IMR-90 (cell line): ENCODE data around the gene GATAD2A. TPM values are rescaled to one million over a fixed set of nuclear protein-coding genes. Genes with fewer than 3 reads are reported as not detected.

Experiments
- ATAC-seq: fragments of 200-7000 bp; cut with Tn5 transposase; 2 replicates; pipeline ENCODE4 v1.9.1; 2020; ENCODE audit warnings: low read depth, mild to moderate bottlenecking, moderate library complexity
- BruUV-seq: library from RNA; stranded (reverse); fragments of 400-500 nt; replicated peaks from 2 replicates; lab custom pipeline; 2021; lab: Mats Ljungman, UMichigan
- CTCF ChIA-PET: fragments of 300-600 bp; formaldehyde crosslinking; extraction: SDS; loops from one replicate; lab custom pipeline; 2021; ENCODE audit warnings: antibody characterized with exemption; lab: Yijun Ruan, JAX
- POLR2A ChIA-PET: fragments of 300-600 bp; sonication (Branson Sonifier 250); formaldehyde crosslinking; loops from one replicate; lab custom pipeline; 2022; ENCODE audit warnings: antibody characterized with exemption; ENCODE audit not compliant: unreplicated experiment; lab: Charles Lee
- DNase-seq: peaks from one replicate; pipeline ENCODE4 v3.0.0; 2013
- H2AFZ ChIP-seq: replicated peaks from 2 replicates; pipeline ENCODE3; 2013; ENCODE audit warnings: low read length, mild to moderate bottlenecking; ENCODE audit not compliant: poor library complexity
- H2AK5ac ChIP-seq: 2 replicates; pipeline ENCODE4 v1.6.1; 2013; ENCODE audit warnings: low read depth, low read length, inconsistent platforms
- H2AK9ac ChIP-seq: replicated peaks from 2 replicates; pipeline ENCODE3; 2013; ENCODE audit warnings: mild to moderate bottlenecking, low read depth, low read length, moderate library complexity; ENCODE audit not compliant: poor library complexity
- H2BK120ac ChIP-seq: 2 replicates; pipeline ENCODE4 v1.6.1; 2013; ENCODE audit warnings: low read depth, low read length, inconsistent platforms
- H2BK15ac ChIP-seq: 3 replicates; pipeline ENCODE4 v1.6.1; 2013; ENCODE audit warnings: low read depth, low read length, inconsistent platforms
- H2BK20ac ChIP-seq: 2 replicates; pipeline ENCODE4 v1.6.1; 2013; ENCODE audit warnings: low read depth, mild to moderate bottlenecking, inconsistent platforms, low read length, moderate library complexity
- H2BK5ac ChIP-seq: 2 replicates; pipeline ENCODE4 v1.6.1; 2013; ENCODE audit warnings: mild to moderate bottlenecking, low read depth, low read length, inconsistent platforms; ENCODE audit not compliant: poor library complexity, severe bottlenecking
- H3K14ac ChIP-seq: replicated peaks from 2 replicates; pipeline ENCODE4 v1.6.1; 2013; ENCODE audit warnings: low read depth, low read length, inconsistent platforms
- H3K18ac ChIP-seq: 2 replicates; pipeline ENCODE4 v1.6.1; 2013; ENCODE audit warnings: low read depth, low read length, control low read depth
- H3K23ac ChIP-seq: 2 replicates; pipeline ENCODE4 v1.6.1; 2013; ENCODE audit warnings: low read depth, low read length, inconsistent platforms
- H3K27ac ChIP-seq: 2 replicates; pipeline ENCODE4 v1.5.1; 2013; ENCODE audit warnings: mild to moderate bottlenecking, control low read depth, low read length; ENCODE audit not compliant: insufficient read depth
- H3K27me3 ChIP-seq: 2 replicates; pipeline ENCODE4 v1.6.1; 2013; ENCODE audit warnings: low read length; ENCODE audit not compliant: control insufficient read depth, insufficient read depth
- H3K36me3 ChIP-seq: 2 replicates; pipeline ENCODE4 v1.6.1; 2013; ENCODE audit warnings: low read length, mixed read lengths; ENCODE audit not compliant: control insufficient read depth, insufficient read depth
- H3K4ac ChIP-seq: 2 replicates; pipeline ENCODE4 v1.6.1; 2013; ENCODE audit warnings: low read depth, low read length, inconsistent platforms
- H3K4me1 ChIP-seq: 2 replicates; pipeline ENCODE4 v1.6.1; 2013; ENCODE audit warnings: low read length, mixed read lengths; ENCODE audit not compliant: control insufficient read depth, insufficient read depth
- H3K4me2 ChIP-seq: 2 replicates; pipeline ENCODE4 v1.6.1; 2013; ENCODE audit warnings: low read depth, mild to moderate bottlenecking, control low read depth, low read length, moderate library complexity
- H3K4me3 ChIP-seq: 2 replicates; pipeline ENCODE4 v1.5.1; 2013; ENCODE audit warnings: low read depth, mild to moderate bottlenecking, control low read depth, low read length, moderate library complexity; ENCODE audit not compliant: insufficient read depth
- H3K56ac ChIP-seq: 2 replicates; pipeline ENCODE4 v1.6.1; 2013; ENCODE audit warnings: low read length, inconsistent platforms; ENCODE audit not compliant: insufficient read depth; ENCODE audit errors: extremely low read depth
- H3K79me1 ChIP-seq, 2 experiments: 2 replicates each; pipeline ENCODE4 v1.6.1; 2013; ENCODE audit warnings: low read length in 2 of 2, inconsistent platforms in 1 of 2, low read depth in 1 of 2
- H3K9ac ChIP-seq: 2 replicates; pipeline ENCODE4 v1.6.1; 2013; ENCODE audit warnings: low read depth, low read length, control low read depth
- H3K9me1 ChIP-seq: 2 replicates; pipeline ENCODE4 v1.6.1; 2013; ENCODE audit warnings: low read length, inconsistent platforms; ENCODE audit not compliant: insufficient read depth
- H3K9me3 ChIP-seq: 2 replicates; pipeline ENCODE4 v1.6.1; 2013; ENCODE audit warnings: low read length; ENCODE audit not compliant: control insufficient read depth, insufficient read depth
- H4K20me1 ChIP-seq: 2 replicates; pipeline ENCODE4 v1.6.1; 2013; ENCODE audit warnings: low read length, inconsistent platforms; ENCODE audit not compliant: insufficient read depth
- H4K5ac ChIP-seq: 2 replicates; pipeline ENCODE4 v1.6.1; 2013; ENCODE audit warnings: mild to moderate bottlenecking, low read depth, low read length, control low read depth
- H4K8ac ChIP-seq, 2 experiments: 2 replicates each; pipeline ENCODE4 v1.6.1; 2013; ENCODE audit warnings: low read depth in 2 of 2, low read length in 2 of 2, control low read depth in 1 of 2, inconsistent platforms in 1 of 2
- H4K91ac ChIP-seq: 2 replicates; pipeline ENCODE4 v1.6.1; 2013; ENCODE audit warnings: low read depth, low read length, inconsistent platforms; ENCODE audit not compliant: insufficient read depth
- BHLHE40 ChIP-seq: fragments of 150-350 bp; IDR thresholded peaks from 2 replicates; pipeline ENCODE4 v1.6.1; 2016; ENCODE audit warnings: mild to moderate bottlenecking, low read depth, low read length
- CEBPB ChIP-seq: IDR thresholded peaks from 2 replicates; pipeline ENCODE4 v1.6.1; 2012; ENCODE audit warnings: low read depth, low read length, improper control_type of control experiment
- CHD1 ChIP-seq: IDR thresholded peaks from 2 replicates; pipeline ENCODE4 v1.6.1; 2012; ENCODE audit warnings: low read depth, low read length, improper control_type of control experiment
- FOS ChIP-seq: fragments of 150-350 bp; IDR thresholded peaks from 2 replicates; pipeline ENCODE4 v1.6.1; 2016; ENCODE audit warnings: low read depth, low read length
- MAFK ChIP-seq: IDR thresholded peaks from 2 replicates; pipeline ENCODE4 v1.6.1; 2012; ENCODE audit warnings: low read depth, low read length, improper control_type of control experiment
- MAZ ChIP-seq: IDR thresholded peaks from 2 replicates; pipeline ENCODE4 v1.6.1; 2012; ENCODE audit warnings: low read depth, mild to moderate bottlenecking, low read length, improper control_type of control experiment, moderate library complexity, borderline replicate concordance
- MXI1 ChIP-seq: IDR thresholded peaks from 2 replicates; pipeline ENCODE4 v1.6.1; 2012; ENCODE audit warnings: low read depth, mild to moderate bottlenecking, low read length, moderate library complexity, borderline replicate concordance
- NFE2L2 ChIP-seq: fragments of 150-350 bp; IDR thresholded peaks from 2 replicates; pipeline ENCODE4 v1.6.1; 2016; ENCODE audit warnings: low read depth, mild to moderate bottlenecking, low read length
- POLR2A ChIP-seq: IDR thresholded peaks from 2 replicates; pipeline ENCODE4 v1.6.1; 2012; ENCODE audit warnings: mild to moderate bottlenecking, low read depth, low read length
- RAD21 ChIP-seq: IDR thresholded peaks from 2 replicates; pipeline ENCODE4 v1.6.1; 2012; ENCODE audit warnings: low read length, improper control_type of control experiment
- RCOR1 ChIP-seq: IDR thresholded peaks from 2 replicates; pipeline ENCODE4 v1.6.1; 2012; ENCODE audit warnings: mild to moderate bottlenecking, low read length, improper control_type of control experiment; ENCODE audit not compliant: insufficient replicate concordance
- RFX5 ChIP-seq: IDR thresholded peaks from 2 replicates; pipeline ENCODE4 v1.8.0; 2012; ENCODE audit warnings: low read depth, mild to moderate bottlenecking, low read length, moderate library complexity
- SMC3 ChIP-seq: fragments of 150-350 bp; IDR thresholded peaks from 2 replicates; pipeline ENCODE4 v1.6.1; 2016; ENCODE audit warnings: low read depth, mild to moderate bottlenecking, antibody characterized with exemption, low read length, moderate library complexity
- WGBS, 2 experiments: methylation state at CpG; one replicate each; pipeline versions ENCODE4 v1.1.5 to v1.1.7; 2013; ENCODE audit warnings: missing lambda C conversion rate in 2 of 2; ENCODE audit not compliant: insufficient read length in 1 of 2; ENCODE audit errors: extremely low coverage in 2 of 2; 5-methylcytosine and 5-hydroxymethylcytosine counted together
- dilution Hi-C: fragments of 300-500 bp; cut with HindIII; formaldehyde crosslinking; loops from one replicate; pipeline ENCODE4 v1.14.3; 2018; ENCODE audit warnings: low sequenced_read_pairs; ENCODE audit not compliant: unreplicated experiment
- in situ Hi-C: fragments of 300-500 bp; cut with MboI; formaldehyde crosslinking; loops from 3 replicates; pipeline ENCODE4 v1.14.3; 2019; ENCODE audit warnings: low sequenced_read_pairs, inconsistent platforms, mixed read lengths
- intact Hi-C: fragments of 100-400 bp; cut with micrococcal nuclease; formaldehyde crosslinking; loops from 2 replicates; pipeline ENCODE4 v1.10.0; 2022
- polyA plus RNA-seq, 3 experiments: library from polyadenylated mRNA; depleted of rRNA; stranded (reverse); fragments of >200 nt; gene quantifications; 2 replicates each; pipeline ENCODE4 v1.2.3, GENCODE V29; 2012; ENCODE audit warnings: low replicate concordance in 1 of 3
- total RNA-seq: library from RNA; depleted of rRNA; stranded (reverse); fragments of >200 nt; gene quantifications from 2 replicates; pipeline ENCODE4 v1.2.3, GENCODE V29; 2012
- TF ChIP-seq, protein P1 (sequence below): conservative IDR thresholded peaks from 2 replicates; pipeline ENCODE4 v1.5.1; 2012; ENCODE audit warnings: mild to moderate bottlenecking, low read depth, low read length, improper control_type of control experiment
- TF ChIP-seq, protein P2 (sequence below): fragments of 150-350 bp; IDR thresholded peaks from 2 replicates; pipeline ENCODE4 v1.6.1; 2017; ENCODE audit warnings: mild to moderate bottlenecking, antibody characterized with exemption, low read length, low read depth
- TF ChIP-seq, protein P3 (sequence below): fragments of 150-350 bp; IDR thresholded peaks from 2 replicates; pipeline ENCODE4 v1.6.1; 2016; ENCODE audit warnings: low read depth, mild to moderate bottlenecking, low read length, moderate library complexity, borderline replicate concordance

Gene GATAD2A
- total and polyA plus RNA-seq, 2 of the 4 experiments (the other 2 are of a cell fraction), result 23.5 to 33.2 TPM

DNA sequence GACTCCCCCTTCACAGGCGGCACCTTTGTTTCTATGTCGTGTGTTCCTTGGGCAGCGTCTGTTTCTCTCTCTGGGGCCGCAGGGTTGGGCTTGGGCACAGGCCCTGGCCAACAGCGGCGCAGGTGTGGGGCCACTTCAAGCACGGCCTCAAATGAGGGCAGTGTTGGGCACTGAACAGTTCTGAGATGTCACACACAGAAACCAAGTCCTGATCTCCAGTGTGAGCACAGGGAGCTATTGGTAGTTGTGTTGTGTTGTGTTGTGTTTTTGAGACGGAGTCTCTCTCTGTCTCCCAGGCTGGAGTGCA lies 42.7 kb downstream of the GATAD2A start:
- 100% methylated on average over 1 of the region's 8 CpGs; no CpG with 5 or more reads in 1 of the 2 experiments for WGBS, 2 experiments
- CTCF ChIA-PET, result no interaction called here
- Histone ChIP-seq H3K4me2 (no peak overlapping the region), H3K79me1 (peaks cover 24 to 95% of the 10 kb centered on the region in 2 experiments), H3K4ac (no peak overlapping the region), H2AK5ac (no peak overlapping the region), H2AFZ (no peak overlapping the region), H3K56ac (no peak overlapping the region), H3K4me3 (no peak overlapping the region), H3K14ac (no peak overlapping the region), H4K91ac (no peak overlapping the region), H4K8ac (no peak overlapping the region), H2BK15ac (no peak overlapping the region), H3K27me3 (no peaks in the 10 kb centered on the region), H3K18ac (no peak overlapping the region), H3K27ac (no peak overlapping the region), H2AK9ac (no peak overlapping the region), H3K9me1 (peaks cover 52% of the 10 kb centered on the region), H2BK120ac (no peak overlapping the region), H3K23ac (no peak overlapping the region), H2BK5ac (no peak overlapping the region), H4K5ac (no peak overlapping the region), H3K9me3 (no peaks in the 10 kb centered on the region), H3K9ac (no peak overlapping the region), H3K4me1 (peaks cover 9% of the 10 kb centered on the region), H3K36me3 (peaks cover 3% of the 10 kb centered on the region), H2BK20ac (no peak overlapping the region), H4K20me1 (peaks cover 91% of the 10 kb centered on the region)
- intact Hi-C loops (loop anchor here (5.0 kb wide), 1 partner anchor 36 kb away; no protein-coding TSS in a partner anchor), dilution Hi-C loops (no loop called here), in situ Hi-C loops (no loop called here)
- TF ChIP-seq RAD21, result no peak
- TF ChIP-seq, protein P1, sequence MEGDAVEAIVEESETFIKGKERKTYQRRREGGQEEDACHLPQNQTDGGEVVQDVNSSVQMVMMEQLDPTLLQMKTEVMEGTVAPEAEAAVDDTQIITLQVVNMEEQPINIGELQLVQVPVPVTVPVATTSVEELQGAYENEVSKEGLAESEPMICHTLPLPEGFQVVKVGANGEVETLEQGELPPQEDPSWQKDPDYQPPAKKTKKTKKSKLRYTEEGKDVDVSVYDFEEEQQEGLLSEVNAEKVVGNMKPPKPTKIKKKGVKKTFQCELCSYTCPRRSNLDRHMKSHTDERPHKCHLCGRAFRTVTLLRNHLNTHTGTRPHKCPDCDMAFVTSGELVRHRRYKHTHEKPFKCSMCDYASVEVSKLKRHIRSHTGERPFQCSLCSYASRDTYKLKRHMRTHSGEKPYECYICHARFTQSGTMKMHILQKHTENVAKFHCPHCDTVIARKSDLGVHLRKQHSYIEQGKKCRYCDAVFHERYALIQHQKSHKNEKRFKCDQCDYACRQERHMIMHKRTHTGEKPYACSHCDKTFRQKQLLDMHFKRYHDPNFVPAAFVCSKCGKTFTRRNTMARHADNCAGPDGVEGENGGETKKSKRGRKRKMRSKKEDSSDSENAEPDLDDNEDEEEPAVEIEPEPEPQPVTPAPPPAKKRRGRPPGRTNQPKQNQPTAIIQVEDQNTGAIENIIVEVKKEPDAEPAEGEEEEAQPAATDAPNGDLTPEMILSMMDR, result no peak
- no peak for TF ChIP-seq MAFK
- TF ChIP-seq MXI1, result no peak
- TF ChIP-seq NFE2L2, result no peak
- TF ChIP-seq, protein P2, sequence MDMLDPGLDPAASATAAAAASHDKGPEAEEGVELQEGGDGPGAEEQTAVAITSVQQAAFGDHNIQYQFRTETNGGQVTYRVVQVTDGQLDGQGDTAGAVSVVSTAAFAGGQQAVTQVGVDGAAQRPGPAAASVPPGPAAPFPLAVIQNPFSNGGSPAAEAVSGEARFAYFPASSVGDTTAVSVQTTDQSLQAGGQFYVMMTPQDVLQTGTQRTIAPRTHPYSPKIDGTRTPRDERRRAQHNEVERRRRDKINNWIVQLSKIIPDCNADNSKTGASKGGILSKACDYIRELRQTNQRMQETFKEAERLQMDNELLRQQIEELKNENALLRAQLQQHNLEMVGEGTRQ, result no peak
- no peak for TF ChIP-seq FOS
- no peak for TF ChIP-seq RFX5
- no peak for TF ChIP-seq CEBPB
- TF ChIP-seq CHD1, result no peak
- TF ChIP-seq, protein P3, sequence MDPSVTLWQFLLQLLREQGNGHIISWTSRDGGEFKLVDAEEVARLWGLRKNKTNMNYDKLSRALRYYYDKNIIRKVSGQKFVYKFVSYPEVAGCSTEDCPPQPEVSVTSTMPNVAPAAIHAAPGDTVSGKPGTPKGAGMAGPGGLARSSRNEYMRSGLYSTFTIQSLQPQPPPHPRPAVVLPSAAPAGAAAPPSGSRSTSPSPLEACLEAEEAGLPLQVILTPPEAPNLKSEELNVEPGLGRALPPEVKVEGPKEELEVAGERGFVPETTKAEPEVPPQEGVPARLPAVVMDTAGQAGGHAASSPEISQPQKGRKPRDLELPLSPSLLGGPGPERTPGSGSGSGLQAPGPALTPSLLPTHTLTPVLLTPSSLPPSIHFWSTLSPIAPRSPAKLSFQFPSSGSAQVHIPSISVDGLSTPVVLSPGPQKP, result no peak
- no peak for TF ChIP-seq SMC3
- TF ChIP-seq BHLHE40, result no peak
- no peak for TF ChIP-seq POLR2A
- no peak for TF ChIP-seq RCOR1
- no peak for TF ChIP-seq MAZ
- no TSS peak for BruUV-seq
- POLR2A ChIA-PET, result no interaction called here
- no peak for ATAC-seq
- no peak for DNase-seq
